ENCODE results near the gene CHEK1.

GRCh38 chr11:125638315-125638714, 13.4 kb downstream of the CHEK1 start:
- TF ChIP-seq, protein P1, sequence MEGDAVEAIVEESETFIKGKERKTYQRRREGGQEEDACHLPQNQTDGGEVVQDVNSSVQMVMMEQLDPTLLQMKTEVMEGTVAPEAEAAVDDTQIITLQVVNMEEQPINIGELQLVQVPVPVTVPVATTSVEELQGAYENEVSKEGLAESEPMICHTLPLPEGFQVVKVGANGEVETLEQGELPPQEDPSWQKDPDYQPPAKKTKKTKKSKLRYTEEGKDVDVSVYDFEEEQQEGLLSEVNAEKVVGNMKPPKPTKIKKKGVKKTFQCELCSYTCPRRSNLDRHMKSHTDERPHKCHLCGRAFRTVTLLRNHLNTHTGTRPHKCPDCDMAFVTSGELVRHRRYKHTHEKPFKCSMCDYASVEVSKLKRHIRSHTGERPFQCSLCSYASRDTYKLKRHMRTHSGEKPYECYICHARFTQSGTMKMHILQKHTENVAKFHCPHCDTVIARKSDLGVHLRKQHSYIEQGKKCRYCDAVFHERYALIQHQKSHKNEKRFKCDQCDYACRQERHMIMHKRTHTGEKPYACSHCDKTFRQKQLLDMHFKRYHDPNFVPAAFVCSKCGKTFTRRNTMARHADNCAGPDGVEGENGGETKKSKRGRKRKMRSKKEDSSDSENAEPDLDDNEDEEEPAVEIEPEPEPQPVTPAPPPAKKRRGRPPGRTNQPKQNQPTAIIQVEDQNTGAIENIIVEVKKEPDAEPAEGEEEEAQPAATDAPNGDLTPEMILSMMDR (IDR thresholded peaks at IDR 0.05 in 4 of 5, conservative IDR thresholded peaks at IDR 0.05 in 1 of 5) = no peak
- no peak for TF ChIP-seq POLR2A (IDR thresholded peaks at IDR 0.05)
